ENCODE measurements around the gene WBP11.
"Not testable (repeated sequence)": the region's sequence is repeated elsewhere in the genome, so short reads cannot be mapped to it uniquely, and the experiment has no call there.

WBP11 gene

GRCh38 chr12:14771651-14772137 lies 31.6 kb downstream of the WBP11 start:
- peak; percentile 51 for DNase-seq (ENCODE audit: low spot score)

- peak; percentile 98 for DNase-seq (ENCODE audit: low spot score)
These were observed 32.5 kb downstream of the WBP11 start for GRCh38 chr12:14770496-14771461.

GRCh38 chr12:14769969-14770495 lies 33.2 kb downstream of the WBP11 start:
- DNase-seq (ENCODE audit: low spot score) = peak; percentile 91

GRCh38 chr12:14769466-14769968 lies 33.8 kb downstream of the WBP11 start:
- DNase-seq (ENCODE audit: low spot score) = no peak

- peak; percentile 24 for DNase-seq (ENCODE audit: low spot score)
These were observed 34.4 kb downstream of the WBP11 start for GRCh38 chr12:14768823-14769405.

- DNase-seq (ENCODE audit: low spot score) = no peak
These were observed 35.7 kb downstream of the WBP11 start for GRCh38 chr12:14767617-14768016.

GRCh38 chr12:14766649-14767215 lies 36.5 kb downstream of the WBP11 start:
- no peak for DNase-seq (ENCODE audit: low spot score)

- not testable (repeated sequence) for DNase-seq (ENCODE audit: low spot score)
These were observed 37.3 kb downstream of the WBP11 start for GRCh38 chr12:14766020-14766419.

- no peak for DNase-seq (ENCODE audit: low spot score)
These were observed 37.9 kb downstream of the WBP11 start for GRCh38 chr12:14765398-14765797.

GRCh38 chr12:14759711-14760280 lies 43.5 kb downstream of the WBP11 start:
- DNase-seq (ENCODE audit: low spot score) = not testable (repeated sequence)

- DNase-seq (ENCODE audit: low spot score) = no peak
These were observed 46.7 kb downstream of the WBP11 start for GRCh38 chr12:14756334-14757143.

- DNase-seq (ENCODE audit: low spot score) = no peak
These were observed 51.3 kb downstream of the WBP11 start for GRCh38 chr12:14751986-14752385.

GRCh38 chr12:14743061-14743460 lies 60.2 kb downstream of the WBP11 start:
- DNase-seq (ENCODE audit: low spot score) = no peak

- DNase-seq (ENCODE audit: low spot score) = no peak
These were observed 61.3 kb downstream of the WBP11 start for GRCh38 chr12:14741942-14742341.

- no peak for DNase-seq (ENCODE audit: low spot score)
These were observed 62.1 kb downstream of the WBP11 start for GRCh38 chr12:14741153-14741552.

- DNase-seq (ENCODE audit: low spot score) = not testable (repeated sequence)
These were observed 66.8 kb downstream of the WBP11 start for GRCh38 chr12:14736441-14736840.
